ENCODE results near the gene PREB.
A peak's percentile ranks its signal among the peaks of the same experiment; 100 is the strongest.
"Not testable (repeated sequence)": the region's sequence is repeated elsewhere in the genome, so short reads cannot be mapped to it uniquely, and the experiment has no call there.

The PREB gene

GRCh38 chr2:27127883-27128667, 6.4 kb downstream of the PREB start:
- no peak for DNase-seq (ENCODE audit: low read depth)

- no peak for DNase-seq (ENCODE audit: low read depth)
Observed at GRCh38 chr2:27126252-27126710, 8.2 kb downstream of the PREB start.

GRCh38 chr2:27125104-27125503, 9.3 kb downstream of the PREB start:
- no peak for DNase-seq (ENCODE audit: low read depth)

- no peak for DNase-seq (ENCODE audit: low read depth)
Observed at GRCh38 chr2:27123302-27124150, 10.9 kb downstream of the PREB start, which contains the start of gene ABHD1. ABHD1 (plus strand) TSS chr2:27123815; CDS start chr2:27123949, 134 bp downstream.

GRCh38 chr2:27122791-27123190, 11.6 kb downstream of the PREB start:
- DNase-seq (ENCODE audit: low read depth) = no peak

- no peak for DNase-seq (ENCODE audit: low read depth)
Observed at GRCh38 chr2:27121906-27122305, 12.5 kb downstream of the PREB start.

GRCh38 chr2:27119330-27119670, 15.1 kb downstream of the PREB start:
- DNase-seq (ENCODE audit: low read depth) = not testable (repeated sequence)

GRCh38 chr2:27118525-27119329, 15.7 kb downstream of the PREB start, which contains the start of gene CGREF1:
CGREF1 (minus strand) TSS chr2:27119128; CDS start chr2:27104366, 14,762 bp downstream.
- no peak for DNase-seq (ENCODE audit: low read depth)

GRCh38 chr2:27117995-27118524, 16.4 kb downstream of the PREB start:
- no peak for DNase-seq (ENCODE audit: low read depth)

- DNase-seq (ENCODE audit: low read depth) = no peak
Observed at GRCh38 chr2:27115519-27115918, 18.9 kb downstream of the PREB start.

GRCh38 chr2:27111392-27112078, 22.9 kb downstream of the PREB start:
- not testable (repeated sequence) for DNase-seq (ENCODE audit: low read depth)

GRCh38 chr2:27110603-27111352, 23.7 kb downstream of the PREB start:
- not testable (repeated sequence) for DNase-seq (ENCODE audit: low read depth)

- no peak for DNase-seq (ENCODE audit: low read depth)
Observed at GRCh38 chr2:27109083-27109482, 25.4 kb downstream of the PREB start.

- DNase-seq (ENCODE audit: low read depth) = no peak
Observed at GRCh38 chr2:27108221-27108620, 26.2 kb downstream of the PREB start.

- peak; percentile 2 for DNase-seq (ENCODE audit: low read depth)
Observed at GRCh38 chr2:27105981-27106380, 28.5 kb downstream of the PREB start.

GRCh38 chr2:27102329-27102728, 32.1 kb downstream of the PREB start:
- no peak for DNase-seq (ENCODE audit: low read depth)

GRCh38 chr2:27100036-27100435, 34.4 kb downstream of the PREB start:
- DNase-seq (ENCODE audit: low read depth) = no peak

- DNase-seq (ENCODE audit: low read depth) = no peak
Observed at GRCh38 chr2:27099334-27099955, 35.0 kb downstream of the PREB start.

- DNase-seq (ENCODE audit: low read depth) = no peak
Observed at GRCh38 chr2:27097341-27097740, 37.1 kb downstream of the PREB start.

GRCh38 chr2:27096748-27097297, 37.6 kb downstream of the PREB start:
- no peak for DNase-seq (ENCODE audit: low read depth)
